C4-2B (cell line): ENCODE measurements around the gene TMEM231.

Experiments used
- ZFX ChIP-seq: fragments of 450-650 bp; IDR thresholded peaks from 2 replicates; pipeline ENCODE4 v1.6.1; 2017
- TF ChIP-seq, protein P1 (sequence below): fragments of 450-650 bp; conservative IDR thresholded peaks from 2 replicates; pipeline ENCODE4 v1.5.1; 2017; ENCODE audit warnings: mild to moderate bottlenecking

DNA sequence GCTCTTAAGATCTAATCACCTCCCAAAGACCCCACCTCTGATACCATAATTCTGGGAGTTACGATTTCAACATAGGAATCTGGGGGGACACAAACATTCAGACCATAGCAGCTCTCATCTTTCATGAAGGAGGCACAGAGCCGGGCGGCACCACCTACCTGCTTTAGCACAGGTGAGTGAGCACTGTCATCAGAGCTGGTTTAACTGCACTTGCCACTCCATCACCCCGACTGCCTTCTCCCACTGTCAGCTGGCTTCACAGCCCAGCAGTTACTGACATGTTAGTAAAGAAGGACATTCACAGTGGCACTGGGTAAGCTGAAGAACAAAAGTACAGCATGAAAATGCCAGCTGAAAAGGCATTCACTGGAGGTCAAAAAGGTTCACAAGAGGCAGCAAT, 32.7 kb upstream of the TMEM231 start:
- TF ChIP-seq, protein P1, sequence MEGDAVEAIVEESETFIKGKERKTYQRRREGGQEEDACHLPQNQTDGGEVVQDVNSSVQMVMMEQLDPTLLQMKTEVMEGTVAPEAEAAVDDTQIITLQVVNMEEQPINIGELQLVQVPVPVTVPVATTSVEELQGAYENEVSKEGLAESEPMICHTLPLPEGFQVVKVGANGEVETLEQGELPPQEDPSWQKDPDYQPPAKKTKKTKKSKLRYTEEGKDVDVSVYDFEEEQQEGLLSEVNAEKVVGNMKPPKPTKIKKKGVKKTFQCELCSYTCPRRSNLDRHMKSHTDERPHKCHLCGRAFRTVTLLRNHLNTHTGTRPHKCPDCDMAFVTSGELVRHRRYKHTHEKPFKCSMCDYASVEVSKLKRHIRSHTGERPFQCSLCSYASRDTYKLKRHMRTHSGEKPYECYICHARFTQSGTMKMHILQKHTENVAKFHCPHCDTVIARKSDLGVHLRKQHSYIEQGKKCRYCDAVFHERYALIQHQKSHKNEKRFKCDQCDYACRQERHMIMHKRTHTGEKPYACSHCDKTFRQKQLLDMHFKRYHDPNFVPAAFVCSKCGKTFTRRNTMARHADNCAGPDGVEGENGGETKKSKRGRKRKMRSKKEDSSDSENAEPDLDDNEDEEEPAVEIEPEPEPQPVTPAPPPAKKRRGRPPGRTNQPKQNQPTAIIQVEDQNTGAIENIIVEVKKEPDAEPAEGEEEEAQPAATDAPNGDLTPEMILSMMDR: no peak
- no peak for TF ChIP-seq ZFX
